Type B pancreatic cell (in vitro differentiated cells): ENCODE data around the gene NFKBIE. TPM values are rescaled to one million over a fixed set of nuclear protein-coding genes. Genes with fewer than 3 reads are reported as not detected.

Experiments
- DNase-seq: peaks from one replicate; pipeline ENCODE4 v3.0.0; 2021; ENCODE audit warnings: mixed read lengths; ENCODE audit not compliant: unreplicated experiment; ENCODE audit errors: extremely low spot score
- H3K27ac Mint-ChIP-seq: 2 replicates; pipeline ENCODE4 v1.8.0; 2021; ENCODE audit warnings: mild to moderate bottlenecking, mixed read lengths
- H3K27me3 Mint-ChIP-seq: 2 replicates; pipeline ENCODE4 v1.8.0; 2021; ENCODE audit warnings: mixed read lengths
- H3K36me3 Mint-ChIP-seq: 2 replicates; pipeline ENCODE4 v1.8.0; 2021; ENCODE audit warnings: mixed read lengths
- H3K4me1 Mint-ChIP-seq: one replicate; pipeline ENCODE4 v1.8.0; 2021; ENCODE audit warnings: mixed read lengths; ENCODE audit not compliant: unreplicated experiment
- H3K4me3 Mint-ChIP-seq: 2 replicates; pipeline ENCODE4 v1.8.0; 2021; ENCODE audit warnings: mild to moderate bottlenecking, mixed read lengths
- H3K9me3 Mint-ChIP-seq: 2 replicates; pipeline ENCODE4 v1.8.0; 2021; ENCODE audit warnings: mixed read lengths
- total RNA-seq: library from RNA; stranded (reverse); gene quantifications from 2 replicates; pipeline ENCODE4 v1.2.1, GENCODE V29; 2021; ENCODE audit warnings: low replicate concordance
- TF ChIP-seq, protein P1 (sequence below): fragments of 200-600 bp; sonication (generic); conservative IDR thresholded peaks from 2 replicates; pipeline ENCODE4 v1.5.0; 2021; ENCODE audit warnings: antibody characterized with exemption, mild to moderate bottlenecking

Gene NFKBIE
- total RNA-seq, 1 donor from 2014 or later, result 9.2 TPM

DNA sequence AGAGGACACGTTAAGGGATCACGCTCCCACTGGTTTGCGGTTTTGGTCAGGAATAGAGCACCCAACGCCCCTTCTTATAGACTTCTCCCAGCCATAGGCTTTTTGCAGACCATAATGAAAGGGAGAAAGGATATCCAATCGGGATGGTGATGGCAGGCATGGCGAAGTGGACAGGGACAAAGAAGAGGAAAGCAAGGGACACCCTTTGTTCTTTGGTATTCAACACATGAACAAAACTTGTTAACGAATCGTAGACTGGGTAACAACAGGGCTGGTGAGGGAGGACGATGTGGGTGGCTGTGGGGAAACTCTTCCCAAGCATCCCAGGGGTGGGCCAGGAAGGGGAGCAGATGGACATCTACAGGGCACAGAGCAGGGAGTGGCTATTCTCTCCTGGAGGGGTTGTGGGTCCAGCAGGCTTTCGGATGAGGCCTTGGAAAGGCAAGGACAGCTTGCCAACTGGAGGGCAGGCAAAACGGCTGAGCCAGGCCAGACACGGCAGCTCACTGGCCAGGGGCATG is 19.9 kb downstream of the NFKBIE start:
- peaks cover 6% of the 10 kb centered on the region for H3K27me3 Mint-ChIP-seq
- peak overlapping the region; percentile 100 for H3K27ac Mint-ChIP-seq
- peaks cover 27% of the 10 kb centered on the region for H3K36me3 Mint-ChIP-seq
- no peaks in the 10 kb centered on the region for H3K9me3 Mint-ChIP-seq
- no peak for DNase-seq
- H3K4me3 Mint-ChIP-seq, result peak overlapping the region; percentile 99
- TF ChIP-seq, protein P1, sequence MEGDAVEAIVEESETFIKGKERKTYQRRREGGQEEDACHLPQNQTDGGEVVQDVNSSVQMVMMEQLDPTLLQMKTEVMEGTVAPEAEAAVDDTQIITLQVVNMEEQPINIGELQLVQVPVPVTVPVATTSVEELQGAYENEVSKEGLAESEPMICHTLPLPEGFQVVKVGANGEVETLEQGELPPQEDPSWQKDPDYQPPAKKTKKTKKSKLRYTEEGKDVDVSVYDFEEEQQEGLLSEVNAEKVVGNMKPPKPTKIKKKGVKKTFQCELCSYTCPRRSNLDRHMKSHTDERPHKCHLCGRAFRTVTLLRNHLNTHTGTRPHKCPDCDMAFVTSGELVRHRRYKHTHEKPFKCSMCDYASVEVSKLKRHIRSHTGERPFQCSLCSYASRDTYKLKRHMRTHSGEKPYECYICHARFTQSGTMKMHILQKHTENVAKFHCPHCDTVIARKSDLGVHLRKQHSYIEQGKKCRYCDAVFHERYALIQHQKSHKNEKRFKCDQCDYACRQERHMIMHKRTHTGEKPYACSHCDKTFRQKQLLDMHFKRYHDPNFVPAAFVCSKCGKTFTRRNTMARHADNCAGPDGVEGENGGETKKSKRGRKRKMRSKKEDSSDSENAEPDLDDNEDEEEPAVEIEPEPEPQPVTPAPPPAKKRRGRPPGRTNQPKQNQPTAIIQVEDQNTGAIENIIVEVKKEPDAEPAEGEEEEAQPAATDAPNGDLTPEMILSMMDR, result no peak
- peaks cover 23% of the 10 kb centered on the region for H3K4me1 Mint-ChIP-seq

GRCh38 chr6:44243345-44243744 is 22.0 kb downstream of the NFKBIE start:
- H3K4me1 Mint-ChIP-seq, result peaks cover 11% of the 10 kb centered on the region
- no peaks in the 10 kb centered on the region for H3K9me3 Mint-ChIP-seq
- TF ChIP-seq, protein P1, result no peak
- no peak overlapping the region for H3K4me3 Mint-ChIP-seq
- peaks cover 11% of the 10 kb centered on the region for H3K36me3 Mint-ChIP-seq
- H3K27me3 Mint-ChIP-seq, result peaks cover 6% of the 10 kb centered on the region
- DNase-seq, result no peak
- H3K27ac Mint-ChIP-seq, result no peak overlapping the region

GRCh38 chr6:44238687-44239350 is 26.5 kb downstream of the NFKBIE start:
- TF ChIP-seq, protein P1, result no peak
- H3K27ac Mint-ChIP-seq, result peak overlapping the region; percentile 90
- no peak for DNase-seq
- no peaks in the 10 kb centered on the region for H3K36me3 Mint-ChIP-seq
- no peaks in the 10 kb centered on the region for H3K27me3 Mint-ChIP-seq
- no peaks in the 10 kb centered on the region for H3K9me3 Mint-ChIP-seq
- peaks cover 25% of the 10 kb centered on the region for H3K4me1 Mint-ChIP-seq
- peak overlapping the region; percentile 89 for H3K4me3 Mint-ChIP-seq

DNA sequence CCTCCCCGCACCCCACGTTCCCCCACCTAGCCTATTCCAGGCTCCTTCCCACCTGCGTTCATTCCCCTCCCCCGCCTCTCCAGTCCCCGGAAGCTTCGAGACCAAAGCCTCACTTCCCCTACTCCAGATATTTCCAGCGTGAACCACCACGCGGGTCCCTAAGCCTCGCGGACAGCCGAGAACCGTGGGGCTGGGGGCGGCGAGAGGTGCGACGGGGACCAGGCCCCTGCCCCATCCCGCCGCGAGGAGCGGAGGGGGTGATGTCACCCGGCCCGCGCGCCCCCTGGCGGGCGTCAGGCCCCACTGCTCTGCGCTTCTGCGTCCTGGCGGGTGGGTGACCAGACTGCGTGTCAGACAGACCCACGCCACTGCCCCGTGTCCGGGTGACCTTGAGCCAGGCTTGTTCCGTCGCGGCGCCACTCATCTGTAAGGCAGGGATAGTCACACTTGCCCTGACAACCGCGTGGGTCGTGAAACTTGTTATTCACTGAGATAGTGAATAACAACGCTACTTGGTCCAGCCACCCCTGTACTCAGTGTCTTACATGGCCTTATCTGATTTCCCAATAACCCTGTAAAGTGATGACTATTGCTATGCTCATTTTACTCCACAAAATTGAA is 27.4 kb downstream of the NFKBIE start:
- peaks cover 28% of the 10 kb centered on the region for H3K4me1 Mint-ChIP-seq
- TF ChIP-seq, protein P1, result peak; percentile 99
- peak overlapping the region; percentile 89 for H3K4me3 Mint-ChIP-seq
- H3K27me3 Mint-ChIP-seq, result no peaks in the 10 kb centered on the region
- DNase-seq, result peak; percentile 89
- H3K9me3 Mint-ChIP-seq, result no peaks in the 10 kb centered on the region
- H3K36me3 Mint-ChIP-seq, result no peaks in the 10 kb centered on the region
- H3K27ac Mint-ChIP-seq, result peak overlapping the region; percentile 90

DNA sequence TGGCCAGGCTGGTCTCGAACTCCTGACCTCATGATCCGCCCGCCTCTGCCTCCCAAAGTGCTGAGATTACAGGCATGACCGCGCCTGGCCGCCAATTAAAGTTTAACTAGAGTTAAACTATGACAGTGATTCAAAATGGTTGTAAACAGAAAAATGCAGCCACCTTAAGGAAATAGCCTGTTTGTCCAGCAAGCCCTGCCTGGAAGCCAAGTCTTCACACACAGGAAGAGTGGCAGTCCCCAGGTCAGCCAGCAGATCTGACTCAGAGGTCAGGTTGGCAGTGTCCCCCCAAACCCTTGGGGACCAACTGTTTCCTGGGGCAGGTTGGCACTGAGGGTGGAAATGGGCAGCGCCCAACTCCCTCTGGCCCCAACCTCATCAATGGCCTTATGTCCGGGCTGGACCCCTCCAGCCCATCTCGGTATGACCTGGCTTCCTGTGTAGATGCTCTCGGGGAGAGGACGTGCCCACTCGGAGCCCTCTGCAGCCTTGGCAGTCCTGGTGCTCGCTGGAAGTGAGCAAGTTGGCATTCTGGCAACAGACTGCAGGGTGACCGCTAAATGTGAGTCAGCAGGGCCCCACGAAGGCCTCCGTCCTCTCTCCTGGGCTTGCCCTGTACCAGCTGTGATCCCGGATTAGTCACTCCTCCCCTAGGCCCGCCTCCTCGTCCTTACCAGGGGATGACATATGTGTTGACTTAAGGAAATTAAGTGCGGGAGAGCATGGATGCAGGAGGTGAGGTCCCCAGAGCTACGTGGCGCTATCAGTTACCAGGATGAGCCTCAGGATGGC is 28.1 kb downstream of the NFKBIE start:
- no peak for DNase-seq
- TF ChIP-seq, protein P1, result no peak
- Mint-ChIP-seq H3K4me1 (peaks cover 28% of the 10 kb centered on the region), H3K27ac (peak overlapping the region; percentile 90), H3K4me3 (peak overlapping the region; percentile 89), H3K36me3 (no peaks in the 10 kb centered on the region), H3K9me3 (no peaks in the 10 kb centered on the region), H3K27me3 (no peaks in the 10 kb centered on the region)
